GM21717 (cell line): ENCODE data around the gene ANKRD30B.
"Not testable (repeated sequence)": the region's sequence is repeated elsewhere in the genome, so short reads cannot be mapped to it uniquely, and the experiment has no call there.

Experiments used
- ATAC-seq: cut with Tn5 transposase; IDR thresholded peaks from one replicate; pipeline ENCODE4 v1.9.1; 2021; ENCODE audit warnings: mild to moderate bottlenecking, moderate library complexity; ENCODE audit not compliant: unreplicated experiment

The ANKRD30B gene

GRCh38 chr18:14841607-14842006 is 93.6 kb downstream of the ANKRD30B start:
- ATAC-seq = not testable (repeated sequence)

GRCh38 chr18:14851533-14851932 is 103.6 kb downstream of the ANKRD30B start:
- not testable (repeated sequence) for ATAC-seq

- ATAC-seq = not testable (repeated sequence)
These were observed 107.7 kb downstream of the ANKRD30B start for GRCh38 chr18:14855634-14856033.

- not testable (repeated sequence) for ATAC-seq
These were observed 108.3 kb downstream of the ANKRD30B start for GRCh38 chr18:14856256-14856655.

GRCh38 chr18:14858514-14858913 is 110.5 kb downstream of the ANKRD30B start:
- ATAC-seq = not testable (repeated sequence)

GRCh38 chr18:14859995-14860394 is 112.0 kb downstream of the ANKRD30B start:
- ATAC-seq = not testable (repeated sequence)

- ATAC-seq = not testable (repeated sequence)
These were observed 118.5 kb downstream of the ANKRD30B start for GRCh38 chr18:14866426-14866825.

GRCh38 chr18:14867988-14868387 is 120.0 kb downstream of the ANKRD30B start:
- ATAC-seq = not testable (repeated sequence)

GRCh38 chr18:14868825-14869224 is 120.9 kb downstream of the ANKRD30B start:
- ATAC-seq = not testable (repeated sequence)

GRCh38 chr18:14878826-14879225 is 130.9 kb downstream of the ANKRD30B start:
- ATAC-seq = not testable (repeated sequence)

GRCh38 chr18:14900435-14900834 is 152.5 kb downstream of the ANKRD30B start:
- no peak for ATAC-seq
